Ovary (tissue), 9 donors: ENCODE results near the gene BHLHE23. TPM values are rescaled to one million over a fixed set of nuclear protein-coding genes. Genes with fewer than 3 reads are reported as not detected.

ENCODE experiments used
- DNase-seq, 5 donors: peaks; one replicate each; pipeline ENCODE4 v3.0.0-alpha.2; 2019 to 2020
- H3K27ac ChIP-seq, 2 donors: fragments of 200-600 bp; one replicate each; pipeline versions ENCODE4 v1.5.1 to v1.8.0; 2019 to 2022
- H3K27me3 ChIP-seq: fragments of 200-600 bp; one replicate; pipeline ENCODE4 v1.8.0; 2022
- H3K36me3 ChIP-seq: fragments of 200-600 bp; sonication (generic); one replicate; pipeline ENCODE4 v1.5.1; 2019
- H3K4me1 ChIP-seq: one replicate; pipeline ENCODE4 v1.8.1; 2013; ENCODE audit warnings: mild to moderate bottlenecking, moderate library complexity; ENCODE audit not compliant: insufficient read depth
- H3K4me3 ChIP-seq: fragments of 200-600 bp; sonication (generic); one replicate; pipeline ENCODE4 v1.5.1; 2017
- H3K9me3 ChIP-seq, 2 donors: fragments of 200-600 bp in 1 of 2; sonication (generic) in 1 of 2; one replicate each; pipeline versions ENCODE4 v1.5.1 to v1.8.1; 2013 to 2019; ENCODE audit warnings: mild to moderate bottlenecking in 1 of 2, moderate library complexity in 1 of 2
- CTCF ChIP-seq, 3 donors: fragments of 450-650 bp in 2 of 3; fragments of 200-600 bp in 1 of 3; IDR thresholded peaks; one replicate each; pipeline versions ENCODE4 v1.5.1 to v1.8.0; 2016 to 2022; ENCODE audit warnings: antibody characterized with exemption in 3 of 3, mild to moderate bottlenecking in 1 of 3
- EP300 ChIP-seq: sonication (generic); formaldehyde crosslinking; IDR thresholded peaks from one replicate; pipeline ENCODE4 v1.6.1; 2017; ENCODE audit warnings: antibody characterized with exemption
- POLR2A ChIP-seq: fragments of 450-650 bp; IDR thresholded peaks from one replicate; pipeline ENCODE4 v1.6.1; 2017; ENCODE audit warnings: antibody characterized with exemption, mild to moderate bottlenecking, moderate library complexity
- WGBS, 3 donors: extraction: QIAGEN DNeasy Blood & Tissue Kit in 1 of 3; methylation state at CpG; one replicate each; pipeline versions ENCODE4 v1.1.5 to v1.1.7; 2013 to 2017; 5-methylcytosine and 5-hydroxymethylcytosine counted together
- intact Hi-C, 4 donors: fragments of 100-400 bp; cut with DNase I; formaldehyde crosslinking; loops; one replicate each; pipeline versions ENCODE4 v1.11.0 to v1.15.1; 2022 to 2023
- polyA plus RNA-seq, 2 donors: library from polyadenylated mRNA; stranded (reverse); fragments of 200-250 nt in 1 of 2; fragments of 350-450 nt in 1 of 2; fragmentation: Illumina TruSeq in 1 of 2; extraction: RNeasy Lipid Tissue Mini Kit (QIAGEN cat#74804) in 1 of 2; gene quantifications; one replicate each; pipeline ENCODE4 v1.2.3, GENCODE V29; 2013 to 2014
- total RNA-seq, 7 donors: library from RNA; depleted of rRNA in 2 of 7; stranded (reverse); fragments of >200 nt in 2 of 7; fragmentation: NEBNext Ultra II Directional in 3 of 7; extraction: Animal tissue kit (Norgen Biotek cat#: 25700) in 3 of 7; gene quantifications; one replicate each; pipeline versions ENCODE4 v1.1.0 to v1.2.4, GENCODE V29; 2016 to 2023
- donor health status: DM: no; HTN: no; CAD: no; lungs with moderate emphysema.
- donor health status: DM: no; HTN: no; CAD: no.
- donor health status: Bipolar disorder and iron deficiency.
- donor health status: DM: yes; HTN: yes; CAD: no.
- donor health status: DM: no; HTN: no; CAD: no.
- donor health status: DM: yes; HTN: yes; CAD: no.

BHLHE23 gene
- total and polyA plus RNA-seq, 9 donors: not detected

- Histone ChIP-seq H3K27me3 (peaks cover 6% of the 10 kb centered on the region), H3K9me3 (peaks cover 0 to 6% of the 10 kb centered on the region in 2 donors), H3K4me1 (peaks cover 1% of the 10 kb centered on the region), H3K36me3 (no peaks in the 10 kb centered on the region), H3K27ac (no peak overlapping the region), H3K4me3 (no peak overlapping the region)
- WGBS, 3 donors: 4 to 15% (median 5%) methylated on average over 21 of the region's 21 CpGs
- DNase-seq: no peak
- TF ChIP-seq POLR2A (no peak), CTCF (IDR thresholded peaks at IDR 0.05) (no peak), EP300 (no peak)
- intact Hi-C loops: loop anchor here (2.0 to 10.0 kb wide), 6 partner anchors 36 to 341 kb away; no protein-coding TSS in a partner anchor
Measured at GRCh38 chr20:63008541-63009044, 1.8 kb upstream of the BHLHE23 start.

- Histone ChIP-seq H3K4me3 (no peak overlapping the region), H3K27ac (no peak overlapping the region), H3K27me3 (peaks cover 6% of the 10 kb centered on the region), H3K36me3 (no peaks in the 10 kb centered on the region), H3K4me1 (peaks cover 1% of the 10 kb centered on the region), H3K9me3 (peaks cover 0 to 5% of the 10 kb centered on the region in 2 donors)
- DNase-seq: no peak
- WGBS, 3 donors: 5 to 10% (median 8%) methylated on average over 43 to 46 of the region's 46 CpGs
- intact Hi-C loops: loop anchor here (2.0 to 10.0 kb wide), 6 partner anchors 35 to 341 kb away; no protein-coding TSS in a partner anchor
- TF ChIP-seq EP300 (no peak), POLR2A (no peak), CTCF (IDR thresholded peaks at IDR 0.05) (no peak)
Measured at GRCh38 chr20:63007646-63008488, 1.1 kb upstream of the BHLHE23 start.

- DNase-seq: no peak
- Histone ChIP-seq H3K4me3 (no peak overlapping the region), H3K36me3 (no peaks in the 10 kb centered on the region), H3K9me3 (no peaks in the 10 kb centered on the region), H3K27ac (no peak overlapping the region), H3K4me1 (peaks cover 1% of the 10 kb centered on the region), H3K27me3 (peaks cover 6% of the 10 kb centered on the region)
- 0 to 2% (median 1%) methylated on average over 11 to 24 of the region's 24 CpGs for WGBS, 3 donors
- intact Hi-C loops: loop anchor here (5.0 to 10.0 kb wide), 4 partner anchors 103 to 340 kb away; no protein-coding TSS in a partner anchor
- TF ChIP-seq EP300 (no peak), CTCF (IDR thresholded peaks at IDR 0.05) (no peak), POLR2A (no peak)
Measured at GRCh38 chr20:63007360-63007645, 539 bp upstream of the BHLHE23 start.

- 1 to 3% (median 2%) methylated on average over 30 to 90 of the region's 90 CpGs for WGBS, 3 donors
- no peak overlapping the region for H3K27ac ChIP-seq
- DNase-seq: no peak
- H3K4me3 ChIP-seq: no peak overlapping the region
- peaks cover 6% of the 10 kb centered on the region for H3K27me3 ChIP-seq
- H3K4me1 ChIP-seq: peaks cover 1% of the 10 kb centered on the region
- TF ChIP-seq EP300 (no peak), POLR2A (no peak), CTCF (IDR thresholded peaks at IDR 0.05) (no peak)
- no peaks in the 10 kb centered on the region for H3K9me3 ChIP-seq
- intact Hi-C loops: loop anchor here (5.0 to 10.0 kb wide), 4 partner anchors 101 to 339 kb away; no protein-coding TSS in a partner anchor
- no peaks in the 10 kb centered on the region for H3K36me3 ChIP-seq
Measured at GRCh38 chr20:63005862-63006539, 763 bp downstream of the BHLHE23 start.
